Measurements from ENCODE around the gene RAPGEF5. TPM values are rescaled to one million over a fixed set of nuclear protein-coding genes. Genes with fewer than 3 reads are reported as not detected.

Gene RAPGEF5
- total RNA-seq, 2 donors from 2014 or later, result 7.4 to 29.8 TPM

DNA sequence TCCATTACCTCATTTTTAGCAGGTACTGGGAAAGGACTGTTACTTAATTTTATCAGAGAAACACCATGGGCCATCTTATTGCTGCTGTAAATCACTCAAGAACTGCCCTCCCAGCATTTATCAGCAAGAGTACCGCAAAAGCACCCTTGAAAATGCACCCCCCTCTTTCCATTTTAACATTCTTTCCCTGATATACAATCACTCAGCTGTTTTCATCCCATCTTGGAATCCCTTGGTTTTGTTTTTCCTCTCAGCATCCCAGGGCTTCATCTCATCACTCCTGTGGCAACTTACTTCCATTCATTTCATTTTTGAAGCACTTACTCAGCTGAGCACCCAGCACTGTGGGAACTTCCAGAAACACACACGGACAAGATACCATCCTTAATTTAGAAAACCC lies 36.5 kb downstream of the RAPGEF5 start:
- H3K4me3 ChIP-seq, result no peak overlapping the region
- no peaks in the 10 kb centered on the region for H3K36me3 ChIP-seq
- intact Hi-C loops (cut with DNase I), result no loop called here
- DNase-seq (ENCODE audit: low spot score), result no peak
- TF ChIP-seq POLR2AphosphoS5 (IDR thresholded peaks at IDR 0.05) (no peak), POLR2A (IDR thresholded peaks at IDR 0.05) (no peak)
- TF ChIP-seq, protein P1, sequence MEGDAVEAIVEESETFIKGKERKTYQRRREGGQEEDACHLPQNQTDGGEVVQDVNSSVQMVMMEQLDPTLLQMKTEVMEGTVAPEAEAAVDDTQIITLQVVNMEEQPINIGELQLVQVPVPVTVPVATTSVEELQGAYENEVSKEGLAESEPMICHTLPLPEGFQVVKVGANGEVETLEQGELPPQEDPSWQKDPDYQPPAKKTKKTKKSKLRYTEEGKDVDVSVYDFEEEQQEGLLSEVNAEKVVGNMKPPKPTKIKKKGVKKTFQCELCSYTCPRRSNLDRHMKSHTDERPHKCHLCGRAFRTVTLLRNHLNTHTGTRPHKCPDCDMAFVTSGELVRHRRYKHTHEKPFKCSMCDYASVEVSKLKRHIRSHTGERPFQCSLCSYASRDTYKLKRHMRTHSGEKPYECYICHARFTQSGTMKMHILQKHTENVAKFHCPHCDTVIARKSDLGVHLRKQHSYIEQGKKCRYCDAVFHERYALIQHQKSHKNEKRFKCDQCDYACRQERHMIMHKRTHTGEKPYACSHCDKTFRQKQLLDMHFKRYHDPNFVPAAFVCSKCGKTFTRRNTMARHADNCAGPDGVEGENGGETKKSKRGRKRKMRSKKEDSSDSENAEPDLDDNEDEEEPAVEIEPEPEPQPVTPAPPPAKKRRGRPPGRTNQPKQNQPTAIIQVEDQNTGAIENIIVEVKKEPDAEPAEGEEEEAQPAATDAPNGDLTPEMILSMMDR (IDR thresholded peaks at IDR 0.05), result no peak
- no peak overlapping the region for H3K27ac ChIP-seq
- 75% methylated on average over 2 of the region's 2 CpGs for WGBS
- no peaks in the 10 kb centered on the region for H3K4me1 ChIP-seq (replicated peaks)
- H3K27me3 ChIP-seq (replicated peaks; ENCODE audit: insufficient read depth), result no peaks in the 10 kb centered on the region
- no peaks in the 10 kb centered on the region for H3K9me3 ChIP-seq

DNA sequence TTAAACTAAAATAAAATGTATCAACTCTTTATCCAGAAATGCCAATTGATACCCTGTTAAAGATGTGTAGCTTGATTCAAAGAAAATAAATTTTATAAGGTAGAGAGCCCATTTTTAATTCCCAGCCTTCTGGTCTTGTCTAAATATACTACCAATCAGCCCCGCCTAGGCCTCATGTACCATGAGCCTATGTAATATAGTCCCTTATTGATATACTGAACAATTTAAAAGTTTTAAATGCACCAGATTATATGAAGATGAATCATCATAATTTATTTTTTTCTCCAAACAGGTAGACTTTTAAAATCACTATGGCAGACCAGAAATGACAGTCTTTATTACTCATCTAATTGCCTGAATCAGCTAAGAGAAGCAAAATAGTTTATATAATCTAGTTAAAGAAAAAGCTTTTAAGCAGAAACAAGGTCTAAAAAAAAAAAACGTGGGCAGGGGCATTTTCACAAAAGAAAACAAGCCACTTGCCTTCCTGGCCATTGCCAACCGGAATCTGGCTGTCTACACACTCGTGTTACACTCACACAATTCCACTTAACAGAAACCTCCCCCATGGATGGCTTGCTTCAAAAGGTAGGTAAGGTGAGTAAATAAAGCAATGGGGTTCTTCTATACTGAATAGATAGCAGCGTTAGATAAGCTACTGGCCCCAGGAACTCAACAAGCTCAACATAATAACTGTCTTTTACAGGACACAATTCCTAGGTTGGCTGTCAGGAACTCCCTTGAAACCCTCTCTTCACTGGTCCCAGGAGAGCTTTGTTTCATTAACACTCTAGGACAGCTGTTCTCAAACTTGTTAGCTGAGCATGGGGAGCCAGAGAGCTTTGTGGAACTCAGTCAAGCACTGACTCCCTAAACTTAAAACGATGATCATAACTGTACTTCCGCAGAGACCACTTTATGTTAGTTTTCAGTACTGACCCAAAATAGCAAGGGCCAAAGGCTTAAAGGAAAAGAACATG lies 37.2 kb downstream of the RAPGEF5 start:
- H3K36me3 ChIP-seq, result no peaks in the 10 kb centered on the region
- intact Hi-C loops (cut with DNase I), result no loop called here
- H3K4me1 ChIP-seq (replicated peaks), result no peaks in the 10 kb centered on the region
- WGBS, result 54% methylated on average over 7 of the region's 7 CpGs
- H3K27ac ChIP-seq, result no peak overlapping the region
- no peak for DNase-seq (ENCODE audit: low spot score)
- no peaks in the 10 kb centered on the region for H3K27me3 ChIP-seq (replicated peaks; ENCODE audit: insufficient read depth)
- TF ChIP-seq, protein P1 (IDR thresholded peaks at IDR 0.05), result no peak
- no peak for TF ChIP-seq POLR2A (IDR thresholded peaks at IDR 0.05)
- TF ChIP-seq POLR2AphosphoS5 (IDR thresholded peaks at IDR 0.05), result no peak
- no peak overlapping the region for H3K4me3 ChIP-seq
- no peaks in the 10 kb centered on the region for H3K9me3 ChIP-seq

DNA sequence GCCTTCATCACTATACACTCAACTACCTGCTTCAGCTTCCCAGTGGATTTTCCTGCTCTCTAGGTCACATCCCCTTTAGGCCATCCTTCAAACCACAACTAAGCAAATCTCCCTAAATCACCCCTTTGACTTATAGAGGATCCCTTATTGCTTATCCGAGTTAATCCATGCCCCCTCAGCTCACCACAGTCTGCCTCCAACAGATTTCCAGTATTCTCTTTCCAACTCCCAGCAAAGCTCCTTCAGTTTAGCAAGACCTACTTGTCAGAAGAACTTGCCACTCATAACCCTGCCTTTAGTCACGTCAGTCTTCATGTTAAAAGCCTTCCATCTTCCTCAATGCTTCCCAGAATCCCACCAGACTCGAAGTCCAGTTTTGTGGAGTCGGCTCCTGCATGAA lies 38.6 kb downstream of the RAPGEF5 start:
- Histone ChIP-seq H3K4me1 (replicated peaks) (no peaks in the 10 kb centered on the region), H3K36me3 (no peaks in the 10 kb centered on the region), H3K4me3 (no peak overlapping the region), H3K9me3 (no peaks in the 10 kb centered on the region), H3K27me3 (replicated peaks; ENCODE audit: insufficient read depth) (no peaks in the 10 kb centered on the region), H3K27ac (no peak overlapping the region)
- no peak for DNase-seq (ENCODE audit: low spot score)
- intact Hi-C loops (cut with DNase I), result no loop called here
- WGBS, result 89% methylated on average over 4 of the region's 4 CpGs
- TF ChIP-seq POLR2AphosphoS5 (IDR thresholded peaks at IDR 0.05) (no peak), POLR2A (IDR thresholded peaks at IDR 0.05) (no peak)
- TF ChIP-seq, protein P1 (IDR thresholded peaks at IDR 0.05), result no peak

DNA sequence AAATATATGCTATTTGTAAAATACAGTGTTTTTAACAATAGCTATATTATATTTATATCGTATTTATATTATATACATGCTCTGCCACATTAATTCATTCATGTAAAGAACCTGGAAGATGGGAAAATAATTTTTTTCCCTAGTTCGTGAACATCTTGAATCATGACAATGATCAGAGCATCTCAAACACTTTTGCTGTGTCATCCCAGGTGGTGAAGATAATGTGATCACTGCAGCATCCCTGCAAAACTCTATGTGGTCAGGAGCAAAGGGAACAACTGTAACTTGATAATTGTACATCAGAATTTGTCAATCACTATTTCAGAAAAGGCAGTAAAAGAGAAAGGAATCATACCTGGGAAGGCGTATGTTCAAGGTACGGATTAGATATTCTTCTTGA lies 39.3 kb downstream of the RAPGEF5 start:
- DNase-seq (ENCODE audit: low spot score), result no peak
- no peak for TF ChIP-seq POLR2AphosphoS5 (IDR thresholded peaks at IDR 0.05)
- no peak for TF ChIP-seq POLR2A (IDR thresholded peaks at IDR 0.05)
- TF ChIP-seq, protein P1 (IDR thresholded peaks at IDR 0.05), result no peak
- WGBS, result 95% methylated on average over 4 of the region's 4 CpGs
- Histone ChIP-seq H3K36me3 (no peaks in the 10 kb centered on the region), H3K27me3 (replicated peaks; ENCODE audit: insufficient read depth) (no peaks in the 10 kb centered on the region), H3K9me3 (no peaks in the 10 kb centered on the region), H3K4me1 (replicated peaks) (no peaks in the 10 kb centered on the region), H3K27ac (no peak overlapping the region), H3K4me3 (no peak overlapping the region)
- intact Hi-C loops (cut with DNase I), result no loop called here

DNA sequence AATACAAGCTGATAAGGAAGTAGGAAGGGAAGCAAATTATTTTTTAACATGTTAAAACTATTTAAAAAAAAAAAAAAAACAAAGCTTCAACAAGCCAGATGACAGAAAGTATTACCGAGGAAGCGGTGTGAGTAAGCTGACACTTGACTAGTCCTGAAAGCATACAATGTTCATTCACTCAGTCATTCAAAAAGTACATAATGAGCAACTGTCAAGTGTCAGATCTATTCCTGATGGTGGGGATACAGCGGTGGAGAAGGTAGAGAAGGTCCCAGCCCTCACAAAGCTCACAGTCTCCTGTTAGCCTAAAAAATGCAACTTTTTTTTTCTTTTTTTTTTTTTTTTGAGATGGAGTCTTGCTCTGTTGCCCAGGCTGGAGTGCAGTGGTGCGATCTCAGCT lies 40.0 kb downstream of the RAPGEF5 start:
- Histone ChIP-seq H3K27ac (no peak overlapping the region), H3K4me3 (no peak overlapping the region), H3K27me3 (replicated peaks; ENCODE audit: insufficient read depth) (no peaks in the 10 kb centered on the region), H3K36me3 (no peaks in the 10 kb centered on the region), H3K9me3 (no peaks in the 10 kb centered on the region), H3K4me1 (replicated peaks) (no peaks in the 10 kb centered on the region)
- no peak for DNase-seq (ENCODE audit: low spot score)
- TF ChIP-seq, protein P1 (IDR thresholded peaks at IDR 0.05), result no peak
- TF ChIP-seq POLR2A (IDR thresholded peaks at IDR 0.05) (no peak), POLR2AphosphoS5 (IDR thresholded peaks at IDR 0.05) (no peak)
- intact Hi-C loops (cut with DNase I), result no loop called here
- WGBS, result 96% methylated on average over 4 of the region's 4 CpGs
